HG03280 (cell line): ENCODE results near the gene BACE1.
A peak's percentile ranks its signal among the peaks of the same experiment; 100 is the strongest.
"Not testable (repeated sequence)": the region's sequence is repeated elsewhere in the genome, so short reads cannot be mapped to it uniquely, and the experiment has no call there.

Experiments used
- ATAC-seq: cut with Tn5 transposase; IDR thresholded peaks from one replicate; pipeline ENCODE4 v1.9.1; 2021; ENCODE audit warnings: mild to moderate bottlenecking, moderate library complexity; ENCODE audit not compliant: unreplicated experiment

Gene BACE1

GRCh38 chr11:117316197-117316961, at the start of gene BACE1:
BACE1 (minus strand) TSS chr11:117316256; CDS start chr11:117315795, 461 bp downstream.
- ATAC-seq = no peak

GRCh38 chr11:117361432-117361831, 45.4 kb upstream of the BACE1 start:
- no peak for ATAC-seq

DNA sequence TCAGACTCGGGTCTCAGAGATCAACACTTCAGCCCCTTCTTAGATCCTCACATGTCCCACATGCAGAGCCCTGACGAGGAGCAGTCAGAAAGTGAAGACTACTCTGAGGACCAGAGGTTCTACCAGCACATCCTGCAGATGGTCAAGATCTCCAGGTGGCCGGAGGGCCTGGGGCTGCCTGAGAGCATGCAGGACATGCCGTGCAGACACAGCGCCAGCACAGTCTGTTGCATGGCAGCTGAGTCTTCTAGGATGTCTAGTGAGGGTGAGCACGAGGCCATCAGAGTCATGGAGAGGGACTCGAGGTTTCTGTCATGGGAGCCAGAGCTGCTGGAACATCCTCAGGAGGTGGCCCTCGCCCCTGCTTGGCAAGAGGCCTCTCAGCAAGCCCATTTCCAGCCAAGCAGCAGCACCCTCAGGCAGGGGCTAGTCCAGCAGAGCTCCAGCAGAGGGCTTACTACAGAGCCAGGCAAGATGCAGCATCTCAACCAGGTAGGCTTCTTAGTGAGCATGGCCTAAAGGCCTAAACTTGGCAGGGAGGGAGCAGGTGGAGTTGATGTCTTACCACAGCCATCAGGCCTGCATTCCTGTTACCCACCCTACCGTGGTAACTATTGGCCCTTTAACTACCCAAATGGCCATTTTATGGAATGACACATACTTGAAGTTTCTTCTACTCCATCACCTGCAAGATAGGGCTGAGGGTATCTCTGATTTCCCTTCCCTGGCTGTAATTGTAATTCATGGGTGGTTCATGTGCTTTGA, 40.3 kb upstream of the BACE1 start:
- ATAC-seq = no peak

DNA sequence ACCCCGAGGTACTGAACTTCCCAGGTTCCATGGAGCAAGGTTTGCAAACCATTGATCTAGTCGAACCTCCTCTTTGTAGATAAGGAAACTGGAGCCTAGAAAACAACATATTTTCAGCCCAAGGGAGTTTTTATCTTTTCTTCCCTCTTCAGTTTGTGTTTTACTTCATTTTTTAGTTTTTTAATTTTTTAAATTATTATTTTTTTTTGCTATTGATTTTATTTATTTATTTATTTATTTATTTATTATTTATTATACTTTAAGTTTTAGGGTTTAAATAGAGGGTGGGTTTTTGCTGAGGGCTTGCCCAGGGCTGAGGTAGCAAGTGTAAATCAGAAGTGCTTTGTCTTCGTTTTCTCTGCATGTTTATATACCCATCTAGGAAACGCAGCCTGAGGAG, 38.5 kb upstream of the BACE1 start:
- ATAC-seq = no peak

- ATAC-seq = no peak
Measured at GRCh38 chr11:117345039-117345438, 29.0 kb upstream of the BACE1 start.

DNA sequence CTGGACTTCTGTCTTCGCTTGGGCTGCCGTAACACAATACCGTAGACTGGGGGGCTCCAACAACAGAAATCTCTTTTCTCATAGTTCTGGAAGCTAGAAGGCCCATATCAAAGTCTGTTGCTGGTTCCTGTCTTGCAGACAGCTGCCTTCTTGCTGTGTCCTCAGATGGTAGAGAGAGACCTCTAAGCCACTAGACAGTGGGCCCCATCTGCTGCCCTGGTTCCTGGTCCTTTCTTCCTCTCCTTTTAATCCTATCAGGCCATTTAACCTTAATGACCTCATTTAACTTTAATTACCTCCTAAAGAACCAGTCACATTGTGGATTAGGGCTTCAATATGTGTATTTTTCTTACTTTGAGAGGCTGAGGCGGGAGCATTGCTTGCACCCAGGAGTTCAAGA, 21.0 kb upstream of the BACE1 start:
- no peak for ATAC-seq

DNA sequence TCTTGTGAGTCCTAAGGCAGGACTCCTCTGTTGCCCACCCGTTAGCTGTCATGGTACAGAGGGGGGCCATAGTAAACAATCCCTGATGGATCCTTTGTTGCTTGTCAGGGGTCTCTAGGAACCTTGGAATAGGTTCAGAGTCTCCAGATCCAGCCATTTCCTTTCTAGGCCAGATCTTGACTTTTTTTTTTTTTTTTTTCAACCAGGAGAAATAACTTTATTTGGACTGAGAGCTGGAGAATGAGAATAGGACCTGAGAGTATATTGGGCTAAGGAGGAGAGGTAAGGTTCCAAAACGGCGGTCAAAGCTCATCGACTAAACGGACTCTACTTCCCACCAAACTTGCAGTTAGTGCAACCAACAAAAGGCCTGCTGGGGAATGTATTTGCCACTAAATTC, 19.3 kb upstream of the BACE1 start:
- no peak for ATAC-seq

GRCh38 chr11:117334896-117335295, 18.8 kb upstream of the BACE1 start:
- no peak for ATAC-seq

DNA sequence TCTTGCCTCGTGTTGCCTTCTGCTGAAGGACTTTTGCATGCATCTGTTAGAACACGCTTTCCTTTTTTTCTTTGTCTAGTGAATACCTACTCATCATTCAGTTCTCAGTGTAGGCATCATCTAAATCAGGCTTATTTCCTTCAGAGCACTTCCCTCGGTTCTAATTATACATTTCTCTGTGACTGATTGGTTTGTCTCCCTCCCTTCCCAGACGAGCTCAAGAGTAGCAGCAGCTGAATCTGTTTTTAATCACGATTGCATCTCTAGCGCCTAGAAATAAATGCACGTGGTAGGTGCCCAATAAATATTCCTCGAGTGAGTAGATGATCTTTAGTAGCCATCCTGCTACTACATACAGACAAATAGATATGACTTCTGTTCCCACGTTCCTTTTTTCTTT, 17.9 kb upstream of the BACE1 start:
- no peak for ATAC-seq

DNA sequence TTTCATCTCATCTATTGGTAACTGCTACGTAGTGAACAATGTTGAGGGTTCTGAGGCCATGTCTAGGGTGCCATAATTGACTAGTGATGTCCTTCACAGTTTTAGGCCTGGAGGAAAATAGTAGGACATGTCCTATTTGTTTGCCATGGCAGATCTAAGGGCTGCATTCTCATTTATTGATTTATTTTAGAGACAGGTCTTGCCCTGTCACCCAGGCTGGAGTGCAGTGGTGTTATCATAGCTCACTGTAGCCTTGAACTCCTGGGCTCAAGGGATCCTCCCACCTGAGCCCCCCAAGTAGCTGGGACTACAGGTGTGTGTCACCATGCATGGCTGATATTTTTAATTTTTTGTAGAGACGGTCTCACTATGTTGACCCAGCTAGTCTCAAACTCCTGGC, 16.8 kb upstream of the BACE1 start:
- ATAC-seq = no peak

DNA sequence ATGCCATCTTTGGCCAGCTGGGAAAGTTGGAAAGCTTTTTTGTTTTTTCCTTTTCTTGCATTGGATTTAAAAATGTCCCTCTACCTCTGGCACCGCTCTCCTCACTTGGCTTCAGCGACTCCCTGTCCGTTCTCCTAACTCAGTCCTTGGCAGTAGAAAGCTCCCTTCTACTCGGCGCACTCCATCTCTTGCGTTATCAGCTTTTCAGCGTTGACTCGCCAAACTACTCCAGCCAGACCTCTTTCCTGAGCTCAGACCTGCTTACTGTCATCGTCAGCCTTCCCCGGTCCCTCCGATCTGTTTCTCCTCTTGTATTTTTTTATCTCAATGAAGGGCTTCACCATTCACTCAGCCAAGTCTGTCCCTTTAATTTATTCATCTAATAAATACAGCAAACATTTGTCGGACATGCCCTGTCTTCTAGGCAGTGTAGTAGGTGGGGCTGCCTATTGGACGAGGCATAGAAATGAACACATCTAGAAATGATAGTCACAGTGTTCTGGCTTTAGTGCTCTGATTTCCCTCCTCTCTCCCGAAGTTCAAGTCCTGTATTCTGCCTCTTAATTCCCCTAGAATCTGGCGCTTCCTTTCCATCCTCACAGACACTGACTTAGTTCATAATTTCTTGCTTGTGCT, 12.4 kb upstream of the BACE1 start:
- peak; percentile 5 for ATAC-seq

DNA sequence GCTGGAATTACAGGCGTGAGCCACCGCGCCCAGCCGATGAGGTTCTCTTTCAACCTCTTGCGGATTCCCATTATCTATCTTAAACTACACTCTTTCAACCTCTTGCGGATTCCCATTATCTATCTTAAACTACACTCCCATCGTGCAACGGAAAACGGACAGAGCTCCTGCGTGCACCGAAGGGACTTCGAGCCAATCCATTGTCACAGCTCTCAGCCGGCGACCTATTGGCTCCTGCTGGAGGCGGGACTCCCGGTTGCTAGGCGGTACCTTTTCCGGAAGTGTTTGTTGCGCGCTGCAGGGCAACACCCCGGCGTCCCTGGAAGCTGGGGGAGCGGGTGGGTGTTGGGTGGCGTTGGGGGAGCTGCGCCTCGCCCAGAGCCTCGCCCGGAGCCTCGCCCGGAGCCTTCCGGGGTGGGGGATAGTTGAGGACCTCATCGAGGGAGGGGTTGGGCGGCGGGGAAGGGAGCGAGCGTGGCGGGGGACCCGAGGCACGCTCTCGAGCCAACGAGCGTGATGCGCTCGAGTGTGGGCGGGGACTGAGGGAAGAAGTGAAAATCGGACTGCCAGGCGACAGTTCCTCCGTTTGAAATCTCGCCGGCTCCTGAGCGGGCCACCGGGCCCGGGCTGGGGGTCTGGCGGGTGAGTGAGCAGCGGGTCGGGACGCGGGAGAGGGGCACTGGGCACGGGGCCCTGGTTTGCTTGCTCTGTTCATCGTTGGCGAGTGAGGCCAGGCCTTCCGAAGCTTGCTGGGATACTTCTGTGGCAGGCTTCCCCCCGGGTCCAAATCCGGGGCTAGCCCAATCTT, 11.7 kb upstream of the BACE1 start, which contains the start of gene CEP164:
CEP164 (plus strand) TSS at position 288 of the 808 bp plus-strand sequence. CDS start 10,733 bp downstream, outside the sequence.
- peak; percentile 93 for ATAC-seq

GRCh38 chr11:117327255-117327566, 11.2 kb upstream of the BACE1 start:
- ATAC-seq = not testable (repeated sequence)

DNA sequence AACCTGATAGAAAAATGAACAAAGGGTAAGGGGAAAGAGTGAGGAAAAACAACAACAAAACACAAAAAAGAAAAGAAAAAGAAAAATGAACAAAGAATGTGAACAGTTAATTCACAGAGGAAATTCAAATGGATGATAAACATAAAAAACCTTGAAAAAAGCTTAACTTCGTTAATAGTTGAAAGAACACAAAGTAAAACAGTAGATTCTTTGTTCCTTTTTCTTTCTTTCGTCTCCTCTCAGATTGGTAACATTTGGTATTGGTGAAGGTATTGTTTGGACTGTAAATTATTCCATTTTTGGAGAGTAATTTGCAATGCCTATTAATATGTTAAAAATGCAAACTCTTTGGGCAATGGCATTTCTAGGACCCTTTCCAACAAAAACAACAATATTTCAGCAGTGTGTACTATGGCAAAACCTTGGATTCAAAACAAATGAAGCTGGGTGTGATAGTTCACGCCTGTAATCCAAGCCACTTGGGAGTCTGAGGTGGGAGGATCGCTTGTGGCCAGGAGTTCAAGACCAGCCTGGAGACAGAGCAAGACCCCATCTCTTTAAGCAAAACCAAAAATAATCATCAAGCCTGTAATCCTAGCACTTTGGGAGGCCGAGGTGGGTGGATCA, 3.3 kb upstream of the BACE1 start:
- no peak for ATAC-seq

DNA sequence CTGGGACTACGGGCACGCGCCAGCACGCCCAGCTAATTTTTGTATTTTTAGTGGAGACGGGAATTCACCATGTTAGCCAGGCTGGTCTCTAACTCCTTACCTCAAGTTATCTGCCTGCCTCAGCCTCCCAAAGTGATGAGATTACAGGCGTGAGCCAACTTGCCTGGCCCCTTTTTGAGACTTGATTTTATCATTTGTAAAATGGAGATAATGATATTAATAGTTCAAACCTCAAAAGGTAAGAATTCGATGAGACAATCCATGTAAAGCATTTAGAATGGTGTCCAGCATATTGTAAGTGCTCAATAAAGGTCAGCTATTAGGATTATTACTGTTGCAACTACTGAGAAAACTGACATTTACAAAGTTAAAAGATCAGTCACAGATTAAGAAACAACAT, 2.7 kb upstream of the BACE1 start:
- no peak for ATAC-seq

GRCh38 chr11:117315285-117316196, 515 bp downstream of the BACE1 start:
- ATAC-seq = no peak

DNA sequence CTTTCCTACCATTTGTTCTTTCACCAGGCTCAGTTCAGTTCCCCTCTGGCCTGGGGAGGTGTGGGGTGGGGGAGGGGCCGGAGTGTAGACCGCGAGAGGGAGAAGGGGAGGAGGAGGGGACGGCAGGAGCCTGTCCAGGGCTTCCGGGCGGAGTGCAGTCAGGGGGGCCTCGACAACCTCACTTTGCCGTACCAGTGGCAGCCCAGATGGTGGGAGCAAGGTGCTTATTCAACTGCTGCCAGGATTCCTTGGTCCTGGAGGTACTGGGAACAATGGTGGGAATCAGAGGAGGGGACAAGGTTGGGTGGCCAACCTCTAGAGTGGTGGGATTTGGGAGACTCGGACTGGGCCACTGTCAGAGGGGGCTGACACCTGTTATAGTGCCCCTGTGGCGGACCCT, 1.2 kb downstream of the BACE1 start:
- ATAC-seq = no peak

- no peak for ATAC-seq
Measured at GRCh38 chr11:117313828-117314768, 2.0 kb downstream of the BACE1 start.
